ENCODE measurements around the gene DNAJC30.

GRCh38 chr7:73650524-73650923, 32.7 kb downstream of the DNAJC30 start:
- TF ChIP-seq TEAD4 (CRISPR knock-in tag; IDR thresholded peaks at IDR 0.05) = no peak
- TF ChIP-seq, protein P1, sequence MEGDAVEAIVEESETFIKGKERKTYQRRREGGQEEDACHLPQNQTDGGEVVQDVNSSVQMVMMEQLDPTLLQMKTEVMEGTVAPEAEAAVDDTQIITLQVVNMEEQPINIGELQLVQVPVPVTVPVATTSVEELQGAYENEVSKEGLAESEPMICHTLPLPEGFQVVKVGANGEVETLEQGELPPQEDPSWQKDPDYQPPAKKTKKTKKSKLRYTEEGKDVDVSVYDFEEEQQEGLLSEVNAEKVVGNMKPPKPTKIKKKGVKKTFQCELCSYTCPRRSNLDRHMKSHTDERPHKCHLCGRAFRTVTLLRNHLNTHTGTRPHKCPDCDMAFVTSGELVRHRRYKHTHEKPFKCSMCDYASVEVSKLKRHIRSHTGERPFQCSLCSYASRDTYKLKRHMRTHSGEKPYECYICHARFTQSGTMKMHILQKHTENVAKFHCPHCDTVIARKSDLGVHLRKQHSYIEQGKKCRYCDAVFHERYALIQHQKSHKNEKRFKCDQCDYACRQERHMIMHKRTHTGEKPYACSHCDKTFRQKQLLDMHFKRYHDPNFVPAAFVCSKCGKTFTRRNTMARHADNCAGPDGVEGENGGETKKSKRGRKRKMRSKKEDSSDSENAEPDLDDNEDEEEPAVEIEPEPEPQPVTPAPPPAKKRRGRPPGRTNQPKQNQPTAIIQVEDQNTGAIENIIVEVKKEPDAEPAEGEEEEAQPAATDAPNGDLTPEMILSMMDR (IDR thresholded peaks at IDR 0.05) = no peak
- no peak for TF ChIP-seq NFYB (CRISPR knock-in tag; conservative IDR thresholded peaks at IDR 0.05; ENCODE audit: low read depth)
- TF ChIP-seq ZBTB21 (CRISPR knock-in tag; IDR thresholded peaks at IDR 0.05; ENCODE audit: borderline replicate concordance) = no peak
- no peak for TF ChIP-seq MAX (CRISPR knock-in tag; IDR thresholded peaks at IDR 0.05)
